IPS-18a (cell line): ENCODE measurements around the gene LRRC32.

Experiments used
- H3K27ac ChIP-seq: one replicate; pipeline ENCODE4 v1.5.1; 2013; ENCODE audit warnings: low read length
- H3K27me3 ChIP-seq: one replicate; pipeline ENCODE4 v1.6.1; 2013; ENCODE audit warnings: mild to moderate bottlenecking, low read length; ENCODE audit not compliant: control insufficient read depth, insufficient read depth
- H3K36me3 ChIP-seq: one replicate; pipeline ENCODE4 v1.6.1; 2013; ENCODE audit warnings: low read depth, low read length; ENCODE audit not compliant: control insufficient read depth
- H3K4me1 ChIP-seq: one replicate; pipeline ENCODE4 v1.6.1; 2013; ENCODE audit warnings: low read depth, low read length; ENCODE audit not compliant: control insufficient read depth
- H3K4me3 ChIP-seq: one replicate; pipeline ENCODE4 v1.5.1; 2013; ENCODE audit warnings: low read length
- H3K9ac ChIP-seq: one replicate; pipeline ENCODE4 v1.6.1; 2013; ENCODE audit warnings: mild to moderate bottlenecking, low read length, moderate library complexity
- H3K9me3 ChIP-seq: one replicate; pipeline ENCODE4 v1.6.1; 2013; ENCODE audit warnings: low read depth, low read length; ENCODE audit not compliant: control insufficient read depth

LRRC32 gene, protein sequence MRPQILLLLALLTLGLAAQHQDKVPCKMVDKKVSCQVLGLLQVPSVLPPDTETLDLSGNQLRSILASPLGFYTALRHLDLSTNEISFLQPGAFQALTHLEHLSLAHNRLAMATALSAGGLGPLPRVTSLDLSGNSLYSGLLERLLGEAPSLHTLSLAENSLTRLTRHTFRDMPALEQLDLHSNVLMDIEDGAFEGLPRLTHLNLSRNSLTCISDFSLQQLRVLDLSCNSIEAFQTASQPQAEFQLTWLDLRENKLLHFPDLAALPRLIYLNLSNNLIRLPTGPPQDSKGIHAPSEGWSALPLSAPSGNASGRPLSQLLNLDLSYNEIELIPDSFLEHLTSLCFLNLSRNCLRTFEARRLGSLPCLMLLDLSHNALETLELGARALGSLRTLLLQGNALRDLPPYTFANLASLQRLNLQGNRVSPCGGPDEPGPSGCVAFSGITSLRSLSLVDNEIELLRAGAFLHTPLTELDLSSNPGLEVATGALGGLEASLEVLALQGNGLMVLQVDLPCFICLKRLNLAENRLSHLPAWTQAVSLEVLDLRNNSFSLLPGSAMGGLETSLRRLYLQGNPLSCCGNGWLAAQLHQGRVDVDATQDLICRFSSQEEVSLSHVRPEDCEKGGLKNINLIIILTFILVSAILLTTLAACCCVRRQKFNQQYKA

DNA sequence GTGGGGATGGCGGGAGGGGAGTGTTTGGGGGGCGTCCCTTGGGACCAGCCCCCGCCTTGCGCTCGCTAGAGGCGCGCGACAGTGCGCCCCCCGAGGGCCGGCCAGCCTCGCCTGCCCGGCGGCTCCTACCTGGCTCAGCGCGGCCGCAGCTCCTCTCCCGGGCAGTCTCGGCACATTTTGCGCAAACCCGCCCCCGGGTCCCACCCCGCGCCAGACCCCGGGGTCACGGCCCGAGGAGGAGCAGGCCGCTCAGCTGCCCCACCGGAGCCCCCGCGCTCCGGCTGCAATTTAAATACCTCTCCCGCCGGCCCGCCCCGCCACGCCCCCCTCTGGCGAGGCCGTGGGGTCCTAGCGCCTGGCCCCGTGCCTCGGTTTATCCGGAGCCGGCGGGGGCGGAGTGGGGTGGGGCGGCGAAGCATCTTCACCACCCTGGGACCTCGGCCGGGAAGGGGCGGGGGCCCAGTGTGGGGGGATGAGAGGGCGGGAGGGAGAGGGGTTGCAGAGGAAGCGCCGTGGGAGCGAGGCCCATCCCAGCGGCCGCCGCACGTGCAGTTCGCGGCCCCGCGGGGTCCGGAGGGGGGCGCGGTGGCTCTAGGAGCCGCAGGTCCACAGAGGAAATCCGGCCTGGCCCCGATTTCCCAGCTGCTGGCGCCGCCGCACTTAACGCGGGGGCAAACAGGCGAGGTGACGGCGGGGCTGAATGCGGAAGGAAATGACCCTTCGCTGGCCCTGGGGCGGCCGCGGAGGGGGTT lies at the start of gene LRRC32:
TSS of gene LRRC32 (minus strand) at position 263 of the 752 bp plus-strand sequence. CDS start 4,793 bp downstream, outside the sequence.
- Histone ChIP-seq H3K9me3 (no peaks in the 10 kb centered on the region), H3K27me3 (peaks cover 26% of the 10 kb centered on the region), H3K9ac (no peak within 1 kb of the TSS), H3K27ac (no peak within 1 kb of the TSS), H3K4me1 (no peaks in the 10 kb centered on the region), H3K4me3 (peak within 1 kb of the TSS; percentile 50), H3K36me3 (no peaks in the 10 kb centered on the region)

DNA sequence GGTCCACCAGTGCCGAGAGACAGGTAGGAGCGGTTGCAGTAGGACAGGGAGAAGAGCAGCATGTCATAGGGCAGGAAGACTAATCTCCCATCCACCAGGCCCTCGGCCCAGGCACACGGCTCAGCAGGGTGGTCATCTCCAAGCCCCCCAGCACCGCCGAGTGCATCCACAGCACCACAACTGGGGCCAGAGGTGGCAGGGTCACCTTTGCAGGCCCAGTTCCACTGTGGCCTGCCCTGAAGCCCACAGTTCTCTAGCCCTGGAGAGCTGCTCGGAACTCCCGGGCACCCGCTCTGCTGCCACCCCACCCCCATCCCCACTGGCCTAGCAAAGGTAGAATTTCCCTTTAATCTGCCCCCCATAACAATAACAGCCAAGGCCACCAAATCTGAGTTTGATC lies 49.1 kb upstream of the LRRC32 start:
- Histone ChIP-seq H3K4me3 (no peak overlapping the region), H3K36me3 (no peaks in the 10 kb centered on the region), H3K27me3 (peaks cover 9% of the 10 kb centered on the region), H3K9me3 (no peaks in the 10 kb centered on the region), H3K27ac (no peak overlapping the region), H3K4me1 (no peaks in the 10 kb centered on the region), H3K9ac (no peak overlapping the region)

DNA sequence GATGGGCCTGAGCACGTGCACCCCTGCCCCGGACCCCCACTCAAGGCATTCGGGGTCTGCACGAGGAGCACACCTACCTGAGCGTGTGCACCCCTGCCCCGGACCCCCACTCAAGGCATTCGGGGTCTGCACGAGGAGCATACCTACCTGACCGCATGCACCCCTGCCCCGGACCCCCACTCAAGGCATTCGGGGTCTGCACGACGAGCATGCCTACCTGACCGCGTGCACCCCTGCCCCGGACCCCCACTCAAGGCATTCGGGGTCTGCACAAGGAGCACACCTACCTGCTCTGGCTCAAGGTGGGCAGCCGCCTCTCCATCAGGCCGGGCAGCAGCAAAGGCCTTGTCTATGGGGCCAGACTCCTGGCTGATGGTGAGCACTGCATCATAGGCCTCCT lies 48.7 kb upstream of the LRRC32 start:
- H3K9me3 ChIP-seq, result no peaks in the 10 kb centered on the region
- peaks cover 9% of the 10 kb centered on the region for H3K27me3 ChIP-seq
- no peaks in the 10 kb centered on the region for H3K4me1 ChIP-seq
- H3K36me3 ChIP-seq, result no peaks in the 10 kb centered on the region
- H3K4me3 ChIP-seq, result no peak overlapping the region
- no peak overlapping the region for H3K9ac ChIP-seq
- H3K27ac ChIP-seq, result no peak overlapping the region

DNA sequence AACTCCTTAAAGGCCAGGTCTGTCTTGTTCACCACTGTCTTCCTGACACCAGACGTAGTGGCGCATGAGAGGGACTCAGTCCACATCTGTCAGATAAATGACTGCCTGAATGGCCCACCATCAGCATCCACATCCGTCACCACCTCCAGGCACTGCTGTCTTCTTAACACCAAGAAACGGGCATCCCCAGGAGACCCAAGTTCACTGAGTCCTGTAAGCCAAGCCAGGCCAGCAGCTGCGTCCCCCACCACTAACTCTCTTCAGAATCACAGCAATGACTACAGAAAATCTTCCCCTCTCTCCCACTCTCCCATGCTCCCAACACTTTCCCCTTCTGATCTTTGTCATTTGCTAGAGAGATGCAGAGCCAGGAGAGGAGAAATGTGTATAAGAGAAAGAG lies 47.3 kb upstream of the LRRC32 start:
- H3K9me3 ChIP-seq, result no peaks in the 10 kb centered on the region
- peaks cover 9% of the 10 kb centered on the region for H3K27me3 ChIP-seq

DNA sequence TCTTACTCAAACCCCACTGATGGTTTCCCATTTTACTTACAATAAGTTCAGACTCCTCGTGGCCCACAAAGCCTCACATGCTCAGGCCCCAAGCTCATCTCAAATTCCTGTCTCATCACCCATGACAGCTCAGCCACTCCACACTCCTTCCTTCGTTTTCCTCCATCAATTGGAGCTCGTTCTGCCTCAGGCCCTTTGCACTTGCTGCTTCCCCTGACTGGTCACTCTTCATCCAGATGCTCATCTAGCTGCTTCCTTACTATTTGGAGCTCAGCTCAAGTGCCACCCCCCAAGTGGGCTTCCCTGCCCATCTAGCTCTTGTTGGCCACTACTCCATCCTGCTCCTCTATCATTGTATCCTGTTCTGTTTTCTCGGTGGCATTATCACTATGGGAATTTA lies 46.8 kb upstream of the LRRC32 start:
- H3K4me3 ChIP-seq, result no peak overlapping the region
- no peaks in the 10 kb centered on the region for H3K36me3 ChIP-seq
- no peaks in the 10 kb centered on the region for H3K4me1 ChIP-seq
- H3K9ac ChIP-seq, result no peak overlapping the region
- no peak overlapping the region for H3K27ac ChIP-seq
- no peaks in the 10 kb centered on the region for H3K9me3 ChIP-seq
- H3K27me3 ChIP-seq, result peaks cover 4% of the 10 kb centered on the region

More for the DNA sequence above, 47.3 kb upstream of the LRRC32 start:
- Histone ChIP-seq H3K36me3 (no peaks in the 10 kb centered on the region), H3K27ac (no peak overlapping the region), H3K9ac (no peak overlapping the region), H3K4me1 (no peaks in the 10 kb centered on the region), H3K4me3 (no peak overlapping the region)

DNA sequence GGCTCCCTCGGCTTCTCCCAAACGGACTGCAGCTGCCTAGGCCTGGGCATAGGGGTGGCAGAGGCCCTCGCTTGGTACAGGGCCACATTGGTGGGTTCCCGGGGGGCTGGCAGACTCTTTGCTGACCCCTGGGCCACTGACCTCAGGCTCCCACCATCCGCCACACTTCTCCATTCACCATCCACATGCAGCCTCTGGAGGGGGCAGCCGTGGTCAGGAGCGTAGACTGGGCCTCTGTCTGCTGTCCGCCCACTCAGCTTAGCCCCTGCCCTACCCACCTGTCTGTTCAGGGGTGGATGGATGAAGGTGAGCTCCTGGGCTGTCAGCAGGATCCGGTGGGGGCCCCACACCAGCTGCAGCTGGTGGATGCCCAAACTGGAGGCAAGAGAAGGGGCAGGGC lies 45.7 kb upstream of the LRRC32 start:
- H3K36me3 ChIP-seq, result no peaks in the 10 kb centered on the region
- H3K27ac ChIP-seq, result no peak overlapping the region
- no peak overlapping the region for H3K4me3 ChIP-seq
- no peak overlapping the region for H3K9ac ChIP-seq
- H3K9me3 ChIP-seq, result no peaks in the 10 kb centered on the region
- H3K27me3 ChIP-seq, result no peaks in the 10 kb centered on the region
- H3K4me1 ChIP-seq, result no peaks in the 10 kb centered on the region

DNA sequence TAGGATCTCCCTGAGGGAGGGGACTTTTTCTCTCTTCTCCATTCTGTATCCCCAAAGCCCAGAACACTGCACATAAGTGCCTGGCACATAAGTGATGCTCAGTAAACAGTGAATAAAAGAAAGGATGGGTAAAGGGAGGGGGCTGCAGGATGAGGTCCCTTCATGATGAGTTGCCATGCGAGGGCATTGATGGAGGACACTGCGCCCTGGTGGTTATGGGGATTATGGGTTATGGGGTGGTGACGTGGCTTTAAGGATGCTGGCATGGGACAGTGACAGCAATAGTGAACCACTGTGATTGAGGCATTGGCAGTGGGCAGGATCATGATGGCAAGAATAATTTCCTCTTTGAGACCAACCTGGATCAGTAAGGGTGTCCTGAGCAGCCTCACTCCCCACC lies 43.9 kb upstream of the LRRC32 start:
- no peaks in the 10 kb centered on the region for H3K36me3 ChIP-seq
- H3K4me1 ChIP-seq, result no peaks in the 10 kb centered on the region
- no peaks in the 10 kb centered on the region for H3K27me3 ChIP-seq
- no peaks in the 10 kb centered on the region for H3K9me3 ChIP-seq
- no peak overlapping the region for H3K27ac ChIP-seq
- no peak overlapping the region for H3K9ac ChIP-seq
- no peak overlapping the region for H3K4me3 ChIP-seq

DNA sequence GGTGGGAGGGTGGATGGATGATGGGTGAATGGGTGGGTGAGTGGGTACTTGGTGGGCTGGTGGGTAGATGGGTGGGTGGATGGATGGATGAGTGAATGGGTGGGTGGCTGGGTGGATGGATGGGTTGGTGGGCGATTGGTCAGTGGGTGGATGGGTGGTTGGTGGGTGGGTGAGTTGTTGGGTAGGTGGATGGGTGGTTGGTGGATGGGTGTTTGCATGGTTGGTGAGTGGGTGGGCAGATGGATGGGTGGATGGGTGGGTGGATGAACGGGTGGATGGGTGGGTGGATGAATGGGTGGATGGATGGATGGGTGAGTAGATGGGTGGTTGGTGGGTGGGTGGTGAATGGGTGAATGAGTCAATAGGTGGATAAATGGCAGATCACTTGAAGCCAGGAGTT lies 43.0 kb upstream of the LRRC32 start:
- Histone ChIP-seq H3K9ac (no peak overlapping the region), H3K27me3 (no peaks in the 10 kb centered on the region), H3K36me3 (no peaks in the 10 kb centered on the region), H3K27ac (no peak overlapping the region), H3K4me3 (no peak overlapping the region), H3K9me3 (no peaks in the 10 kb centered on the region), H3K4me1 (no peaks in the 10 kb centered on the region)

DNA sequence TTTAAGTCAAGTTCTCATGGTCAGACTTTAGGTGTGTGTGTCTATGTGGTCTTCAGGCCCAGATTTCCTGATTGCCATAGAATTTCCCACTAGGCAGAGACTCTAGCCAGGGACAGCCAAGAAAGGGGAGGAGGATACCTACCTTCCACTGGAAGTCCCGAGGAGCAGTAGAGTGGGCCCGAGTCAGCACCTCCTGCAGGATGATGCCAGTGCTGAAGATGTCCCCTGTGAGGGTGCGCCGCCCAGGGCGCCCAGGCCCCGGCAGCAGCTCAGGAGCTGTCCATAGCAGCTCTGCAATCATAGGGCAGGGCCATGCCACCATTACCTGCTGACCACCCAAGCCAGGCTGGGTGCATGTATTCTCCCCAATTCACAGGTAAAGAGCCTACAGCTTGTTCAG lies 41.6 kb upstream of the LRRC32 start:
- Histone ChIP-seq H3K9ac (no peak overlapping the region), H3K9me3 (no peaks in the 10 kb centered on the region), H3K36me3 (no peaks in the 10 kb centered on the region), H3K27me3 (no peaks in the 10 kb centered on the region), H3K27ac (no peak overlapping the region), H3K4me1 (no peaks in the 10 kb centered on the region), H3K4me3 (no peak overlapping the region)

DNA sequence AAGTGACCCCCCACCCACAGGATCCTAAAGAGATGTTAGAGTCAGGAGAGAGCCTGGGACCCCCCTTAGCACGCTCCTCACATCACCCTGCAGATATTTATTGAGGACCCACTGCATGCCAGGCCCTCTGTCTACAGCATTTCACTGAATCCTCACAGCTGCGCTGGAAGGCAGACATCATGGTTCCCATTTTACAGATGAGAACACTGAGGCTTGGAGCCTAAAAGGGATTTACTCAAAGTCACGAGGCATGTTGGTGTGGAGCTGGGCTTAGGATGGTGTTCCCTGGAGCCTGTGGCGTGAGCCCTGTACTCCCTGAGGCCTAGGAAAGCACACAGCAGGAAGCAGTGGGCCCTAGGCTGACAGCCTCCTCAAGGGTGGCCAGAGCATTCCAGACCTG lies 39.2 kb upstream of the LRRC32 start:
- Histone ChIP-seq H3K27me3 (no peaks in the 10 kb centered on the region), H3K9ac (no peak overlapping the region), H3K4me1 (peaks cover 4% of the 10 kb centered on the region), H3K27ac (no peak overlapping the region), H3K36me3 (no peaks in the 10 kb centered on the region), H3K9me3 (no peaks in the 10 kb centered on the region), H3K4me3 (no peak overlapping the region)

DNA sequence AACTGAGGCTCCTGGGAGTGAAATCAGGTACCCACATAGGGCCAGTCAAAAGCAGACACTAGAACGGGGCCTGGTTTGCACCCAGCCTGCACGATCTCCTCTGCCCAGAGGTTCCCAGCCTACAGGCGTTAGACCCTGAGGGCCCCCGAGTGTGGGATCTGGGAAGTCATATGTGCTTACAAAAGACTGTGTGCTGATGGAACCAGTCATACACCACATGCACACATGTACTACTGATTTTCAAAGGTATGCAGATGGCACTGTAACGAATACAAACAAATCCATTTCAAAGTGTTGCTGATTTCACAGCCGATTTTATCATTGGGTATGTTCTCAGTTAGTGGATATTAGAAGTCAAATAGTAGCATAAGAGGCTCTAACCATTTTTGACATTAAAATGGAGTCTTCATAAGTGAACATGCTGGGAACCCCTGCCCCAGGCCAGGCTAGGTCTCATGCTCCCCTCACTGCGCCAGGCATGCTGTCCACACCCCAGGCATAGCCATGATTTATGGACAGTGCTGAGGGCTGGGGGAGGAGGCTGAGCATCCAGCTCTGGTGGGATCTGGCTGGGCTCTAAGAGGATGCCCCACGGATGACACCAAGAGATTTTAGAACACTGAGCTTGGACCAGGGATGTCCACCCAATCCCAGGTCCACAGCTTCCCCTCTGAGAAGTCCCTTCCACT lies 38.6 kb upstream of the LRRC32 start:
- no peaks in the 10 kb centered on the region for H3K36me3 ChIP-seq
- no peaks in the 10 kb centered on the region for H3K9me3 ChIP-seq
- no peak overlapping the region for H3K27ac ChIP-seq
- no peak overlapping the region for H3K4me3 ChIP-seq
- H3K4me1 ChIP-seq, result peaks cover 11% of the 10 kb centered on the region
- no peak overlapping the region for H3K9ac ChIP-seq
- H3K27me3 ChIP-seq, result no peaks in the 10 kb centered on the region
